Measurements from ENCODE around the gene SFT2D1. TPM values are rescaled to one million over a fixed set of nuclear protein-coding genes. Genes with fewer than 3 reads are reported as not detected.

The SFT2D1 gene
- total RNA-seq, 1 experiment from 2014 or later = 65.6 TPM

DNA sequence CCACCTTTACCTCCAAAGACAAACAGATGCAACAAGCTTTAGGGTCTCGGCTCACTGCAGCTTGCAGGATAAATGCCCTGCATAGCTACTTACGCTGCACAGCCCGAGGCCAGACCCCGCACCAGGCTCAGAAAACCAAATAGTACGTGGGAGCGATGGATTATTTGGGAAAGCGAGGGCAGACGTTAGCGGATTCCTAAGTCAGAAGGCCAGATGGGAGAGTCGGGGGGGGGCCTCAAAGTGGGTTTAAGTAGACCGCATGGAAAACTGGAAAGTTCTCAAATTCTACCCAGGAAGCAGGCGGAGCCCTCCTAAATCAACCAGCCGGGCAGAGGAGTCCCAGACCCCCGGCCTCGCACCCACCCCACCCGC, 382 bp downstream of the SFT2D1 start:
- Histone ChIP-seq H4K20me1 (ENCODE audit: insufficient read depth) (peaks cover 3% of the 10 kb centered on the region; the same call in 1 of the 2 replicates), H3K9me2 (ENCODE audit: insufficient read depth) (no peaks in the 10 kb centered on the region), H2AFZ (ENCODE audit: low read depth, low read length, poor library complexity, severe bottlenecking) (no peak overlapping the region), H3K27ac (ENCODE audit: low read depth, low read length) (peak overlapping the region; percentile 73), H3K4me3 (replicated peaks in 1 of 2; ENCODE audit: low read depth in 1 of 2, low read length in 2 of 2) (peak overlapping the region; percentile 98 to 100), H3K36me3 (ENCODE audit: control insufficient read depth in 1 of 2, insufficient read depth in 2 of 2, low read length in 2 of 2) (peaks cover 6 to 8% of the 10 kb centered on the region in 2 experiments; a peak in 3 of 4 replicates), H3K9ac (ENCODE audit: low read length) (peak overlapping the region; percentile 96), H3K4me2 (ENCODE audit: low read length) (peak overlapping the region; percentile 79), H3K79me2 (ENCODE audit: insufficient read depth, low read length) (peaks cover 54% of the 10 kb centered on the region), H3K4me1 (ENCODE audit: control insufficient read depth in 1 of 2, insufficient read depth in 2 of 2, low read length in 2 of 2) (peaks cover 0 to 17% of the 10 kb centered on the region in 2 experiments; a peak in 3 of 4 replicates), H3K27me3 (ENCODE audit: insufficient read depth, low read length) (no peaks in the 10 kb centered on the region), H3K9me3 (ENCODE audit: control insufficient read depth in 1 of 2, insufficient read depth in 1 of 2, low read depth in 1 of 2, low read length in 2 of 2) (no peaks in the 10 kb centered on the region)
- DNase-seq (ENCODE audit: low read depth, low spot score) = no peak
- ChIA-PET POLR2A (interaction anchor here (0.7 to 0.9 kb wide), 2 partner anchors 35 to 344 kb away, joined by 3 read pairs; no protein-coding TSS in a partner anchor), RAD21 (ENCODE audit: low non-redundant PET in 1 of 2, low total read pairs in 2 of 2, uncharacterized antibody in 2 of 2, unreplicated experiment in 2 of 2) (no interaction called here), CTCF (interaction anchor here (1.4 kb wide), 1 partner anchor 29 kb away, joined by 4 read pairs; no protein-coding TSS in a partner anchor)
- intact Hi-C loops (cut with micrococcal nuclease) = loop anchor here (1.0 kb wide), 1 partner anchor 41 kb away; no protein-coding TSS in a partner anchor
- 0 out of 2 replicates have a peak, but pooled peaks have one; percentile 1 for ATAC-seq
- BruUV-seq (replicated peaks) = TSS peak; percentile 75
- TF ChIP-seq YY1 (IDR thresholded peaks at IDR 0.05; ENCODE audit: extremely low read depth, insufficient replicate concordance, low read depth, low read length) = no peak
- TF ChIP-seq ELF1 (IDR thresholded peaks at IDR 0.05; ENCODE audit: borderline replicate concordance, low read depth) = no peak
- no peak for TF ChIP-seq SRF (IDR thresholded peaks at IDR 0.05; ENCODE audit: low read depth)
- no peak for TF ChIP-seq POLR2A (IDR thresholded peaks at IDR 0.05; ENCODE audit: borderline replicate concordance, extremely low read depth, insufficient read depth, insufficient read length)
- no peak for TF ChIP-seq SIN3A (IDR thresholded peaks at IDR 0.05; ENCODE audit: low read depth)
- TF ChIP-seq ZNF274 (IDR thresholded peaks at IDR 0.05; ENCODE audit: low read depth, low read length) = no peak
- no peak for TF ChIP-seq SP1 (IDR thresholded peaks at IDR 0.05; ENCODE audit: low read depth)
- TF ChIP-seq, protein P1, sequence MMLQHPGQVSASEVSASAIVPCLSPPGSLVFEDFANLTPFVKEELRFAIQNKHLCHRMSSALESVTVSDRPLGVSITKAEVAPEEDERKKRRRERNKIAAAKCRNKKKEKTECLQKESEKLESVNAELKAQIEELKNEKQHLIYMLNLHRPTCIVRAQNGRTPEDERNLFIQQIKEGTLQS (IDR thresholded peaks at IDR 0.05) = no peak

DNA sequence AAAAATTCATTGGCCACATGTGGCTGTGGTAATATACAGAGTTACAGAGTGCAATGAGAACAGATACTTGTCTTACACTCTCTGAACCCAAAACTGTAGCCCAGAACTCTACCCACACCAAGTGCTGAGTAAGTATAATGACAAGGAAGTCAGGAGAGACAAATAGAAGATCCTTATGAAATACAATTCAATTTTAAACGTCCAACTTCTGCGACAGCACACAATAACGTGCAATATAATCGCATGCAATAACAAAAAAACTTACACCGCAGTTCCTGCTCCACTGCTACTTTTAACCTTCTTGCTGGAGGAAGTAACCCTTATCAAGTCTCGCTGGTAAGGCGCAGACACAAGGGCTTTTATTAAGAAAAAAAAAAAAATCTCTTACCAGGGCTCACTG, 881 bp downstream of the SFT2D1 start:
- no peak for TF ChIP-seq EZH2 (IDR thresholded peaks at IDR 0.05)
- no peak for TF ChIP-seq EGR1 (IDR thresholded peaks at IDR 0.05; ENCODE audit: low read depth)
- TF ChIP-seq ELF1 (IDR thresholded peaks at IDR 0.05; ENCODE audit: borderline replicate concordance, low read depth) = no peak
- no peak for TF ChIP-seq YY1 (IDR thresholded peaks at IDR 0.05; ENCODE audit: extremely low read depth, insufficient replicate concordance, low read depth, low read length)
- no peak for TF ChIP-seq SIN3A (IDR thresholded peaks at IDR 0.05; ENCODE audit: low read depth)
- no peak for TF ChIP-seq TCF7L2 (IDR thresholded peaks at IDR 0.05; ENCODE audit: borderline replicate concordance, extremely low read depth, insufficient read depth, insufficient read length)
- TF ChIP-seq ZFX (IDR thresholded peaks at IDR 0.05) = no peak
- TF ChIP-seq FOSL1 (IDR thresholded peaks at IDR 0.05; ENCODE audit: low read depth) = no peak
- H3K9me3 ChIP-seq (ENCODE audit: control insufficient read depth in 1 of 2, insufficient read depth in 1 of 2, low read depth in 1 of 2, low read length in 2 of 2) = no peaks in the 10 kb centered on the region
- peaks cover 0 to 17% of the 10 kb centered on the region in 2 experiments; a peak in 3 of 4 replicates for H3K4me1 ChIP-seq (ENCODE audit: control insufficient read depth in 1 of 2, insufficient read depth in 2 of 2, low read length in 2 of 2)
- intact Hi-C loops (cut with micrococcal nuclease) = no loop called here
- H3K27me3 ChIP-seq (ENCODE audit: insufficient read depth, low read length) = no peaks in the 10 kb centered on the region
- BruUV-seq (replicated peaks) = no TSS peak
- H3K79me2 ChIP-seq (ENCODE audit: insufficient read depth, low read length) = peaks cover 59% of the 10 kb centered on the region
- no peak overlapping the region for H2AFZ ChIP-seq (ENCODE audit: low read depth, low read length, poor library complexity, severe bottlenecking)
- H3K9ac ChIP-seq (ENCODE audit: low read length) = peak overlapping the region; percentile 96
- no peaks in the 10 kb centered on the region for H3K9me2 ChIP-seq (ENCODE audit: insufficient read depth)
- no peak overlapping the region for H3K27ac ChIP-seq (ENCODE audit: low read depth, low read length)
- H3K4me2 ChIP-seq (ENCODE audit: low read length) = peak overlapping the region; percentile 79
- POLR2A ChIA-PET = interaction anchor here (0.9 kb wide), 1 partner anchor 36 kb away, joined by 3 read pairs; no protein-coding TSS in a partner anchor
- CTCF ChIA-PET = no interaction called here
- RAD21 ChIA-PET (ENCODE audit: low non-redundant PET in 1 of 2, low total read pairs in 2 of 2, uncharacterized antibody in 2 of 2, unreplicated experiment in 2 of 2) = no interaction called here
- H3K4me3 ChIP-seq (replicated peaks in 1 of 2; ENCODE audit: low read depth in 1 of 2, low read length in 2 of 2) = peak overlapping the region; percentile 98 to 100
- H3K36me3 ChIP-seq (ENCODE audit: control insufficient read depth in 1 of 2, insufficient read depth in 2 of 2, low read length in 2 of 2) = peaks cover 6 to 12% of the 10 kb centered on the region in 2 experiments; a peak in 3 of 4 replicates
- no peak for DNase-seq (ENCODE audit: low read depth, low spot score)
- peaks cover 3% of the 10 kb centered on the region; the same call in 1 of the 2 replicates for H4K20me1 ChIP-seq (ENCODE audit: insufficient read depth)
- no peak for ATAC-seq

Data from HCT116 (cell line).